Ishikawa (cell line): ENCODE results near the gene TP53I13.

ENCODE experiments used
- CEBPB ChIP-seq: IDR thresholded peaks from 2 replicates; pipeline ENCODE4 v1.6.1; 2012
- CREB1 ChIP-seq: IDR thresholded peaks from 2 replicates; pipeline ENCODE4 v1.6.1; 2012; ENCODE audit warnings: low read depth
- EGR1 ChIP-seq: IDR thresholded peaks from 2 replicates; pipeline ENCODE4 v1.6.1; 2012
- EP300 ChIP-seq: IDR thresholded peaks from 2 replicates; pipeline ENCODE4 v1.6.1; 2012; ENCODE audit warnings: borderline replicate concordance
- FOXM1 ChIP-seq: IDR thresholded peaks from 2 replicates; pipeline ENCODE4 v1.6.1; 2012; ENCODE audit warnings: low read depth, borderline replicate concordance
- NFIC ChIP-seq: IDR thresholded peaks from 2 replicates; pipeline ENCODE4 v1.6.1; 2012
- RAD21 ChIP-seq: IDR thresholded peaks from 2 replicates; pipeline ENCODE4 v1.6.1; 2012; ENCODE audit warnings: low read depth
- TAF1 ChIP-seq: IDR thresholded peaks from 2 replicates; pipeline ENCODE4 v1.6.1; 2012; ENCODE audit warnings: low read depth, mild to moderate bottlenecking
- TCF12 ChIP-seq: IDR thresholded peaks from 2 replicates; pipeline ENCODE4 v1.6.1; 2012; ENCODE audit warnings: low read depth
- TEAD4 ChIP-seq: IDR thresholded peaks from 2 replicates; pipeline ENCODE4 v1.6.1; 2012
- YY1 ChIP-seq: IDR thresholded peaks from 2 replicates; pipeline ENCODE4 v1.6.1; 2012; ENCODE audit warnings: low read depth
- ZBTB7A ChIP-seq: IDR thresholded peaks from 2 replicates; pipeline ENCODE4 v1.6.1; 2012; ENCODE audit warnings: low read depth
- TF ChIP-seq, protein P1 (sequence below): IDR thresholded peaks from 2 replicates; pipeline ENCODE4 v1.6.1; 2012; ENCODE audit warnings: low read depth, mild to moderate bottlenecking
- TF ChIP-seq, protein P2 (sequence below): IDR thresholded peaks from 2 replicates; pipeline ENCODE4 v1.6.1; 2012
- TF ChIP-seq, protein P3 (sequence below): IDR thresholded peaks from 2 replicates; pipeline ENCODE4 v1.6.1; 2012

TP53I13 gene

DNA sequence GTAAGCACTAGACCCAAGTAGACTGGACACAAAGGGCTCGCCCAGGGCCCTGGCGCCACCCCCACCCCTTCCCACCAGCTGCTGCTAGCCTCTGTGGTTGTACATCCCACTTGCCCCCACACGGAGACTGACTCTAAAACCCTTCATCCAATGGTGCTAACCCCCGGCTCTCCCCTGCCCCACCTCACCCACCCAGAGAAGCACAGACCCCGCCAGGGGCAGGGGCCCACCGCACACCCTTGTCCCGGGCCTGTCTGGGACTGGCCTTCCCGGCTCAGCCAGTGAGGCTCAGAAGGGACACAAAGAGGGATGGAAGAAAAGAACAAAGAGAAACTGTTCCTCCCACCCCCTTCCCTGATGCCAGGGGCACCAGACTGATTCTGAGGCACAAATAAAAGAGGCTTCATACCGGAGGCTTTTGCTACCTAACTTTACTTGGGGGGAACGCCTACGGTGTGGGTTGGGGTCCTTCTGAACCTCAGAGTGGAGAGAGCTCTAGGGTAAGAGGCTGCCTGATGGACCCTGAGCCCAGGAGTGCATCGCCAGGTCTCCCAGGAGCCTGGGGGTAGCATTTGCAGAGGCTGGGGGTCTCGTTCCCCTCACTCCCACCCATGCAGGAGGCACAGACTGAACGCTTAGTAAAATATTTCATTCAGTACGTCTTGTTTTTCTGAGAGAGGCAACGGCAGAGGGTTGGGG, 46.0 kb downstream of the TP53I13 start:
- TF ChIP-seq EGR1 (no peak), NFIC (no peak), TEAD4 (no peak), CEBPB (no peak), TCF12 (no peak), RAD21 (no peak), CREB1 (no peak), EP300 (no peak)
- TF ChIP-seq, protein P1, sequence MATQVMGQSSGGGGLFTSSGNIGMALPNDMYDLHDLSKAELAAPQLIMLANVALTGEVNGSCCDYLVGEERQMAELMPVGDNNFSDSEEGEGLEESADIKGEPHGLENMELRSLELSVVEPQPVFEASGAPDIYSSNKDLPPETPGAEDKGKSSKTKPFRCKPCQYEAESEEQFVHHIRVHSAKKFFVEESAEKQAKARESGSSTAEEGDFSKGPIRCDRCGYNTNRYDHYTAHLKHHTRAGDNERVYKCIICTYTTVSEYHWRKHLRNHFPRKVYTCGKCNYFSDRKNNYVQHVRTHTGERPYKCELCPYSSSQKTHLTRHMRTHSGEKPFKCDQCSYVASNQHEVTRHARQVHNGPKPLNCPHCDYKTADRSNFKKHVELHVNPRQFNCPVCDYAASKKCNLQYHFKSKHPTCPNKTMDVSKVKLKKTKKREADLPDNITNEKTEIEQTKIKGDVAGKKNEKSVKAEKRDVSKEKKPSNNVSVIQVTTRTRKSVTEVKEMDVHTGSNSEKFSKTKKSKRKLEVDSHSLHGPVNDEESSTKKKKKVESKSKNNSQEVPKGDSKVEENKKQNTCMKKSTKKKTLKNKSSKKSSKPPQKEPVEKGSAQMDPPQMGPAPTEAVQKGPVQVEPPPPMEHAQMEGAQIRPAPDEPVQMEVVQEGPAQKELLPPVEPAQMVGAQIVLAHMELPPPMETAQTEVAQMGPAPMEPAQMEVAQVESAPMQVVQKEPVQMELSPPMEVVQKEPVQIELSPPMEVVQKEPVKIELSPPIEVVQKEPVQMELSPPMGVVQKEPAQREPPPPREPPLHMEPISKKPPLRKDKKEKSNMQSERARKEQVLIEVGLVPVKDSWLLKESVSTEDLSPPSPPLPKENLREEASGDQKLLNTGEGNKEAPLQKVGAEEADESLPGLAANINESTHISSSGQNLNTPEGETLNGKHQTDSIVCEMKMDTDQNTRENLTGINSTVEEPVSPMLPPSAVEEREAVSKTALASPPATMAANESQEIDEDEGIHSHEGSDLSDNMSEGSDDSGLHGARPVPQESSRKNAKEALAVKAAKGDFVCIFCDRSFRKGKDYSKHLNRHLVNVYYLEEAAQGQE, result no peak

DNA sequence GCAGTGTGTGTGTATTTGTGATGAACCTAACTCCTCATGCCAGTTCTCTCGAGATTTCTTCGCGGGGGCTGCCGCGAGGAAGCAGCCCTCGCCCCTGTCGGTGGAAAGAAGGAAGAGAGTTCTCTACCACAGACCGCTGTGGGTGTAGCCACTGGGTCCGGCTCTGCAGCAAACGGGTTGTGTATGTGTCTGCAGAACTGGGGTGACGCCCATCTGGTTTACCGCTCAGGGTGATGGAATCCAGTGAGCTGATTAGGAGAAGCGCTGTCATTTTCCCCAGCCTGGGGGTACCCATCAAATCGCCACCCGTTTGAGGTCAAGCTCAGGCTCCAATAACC, 46.5 kb downstream of the TP53I13 start:
- TF ChIP-seq CEBPB (no peak), YY1 (no peak), TCF12 (no peak), FOXM1 (no peak), RAD21 (no peak)
- TF ChIP-seq, protein P2, sequence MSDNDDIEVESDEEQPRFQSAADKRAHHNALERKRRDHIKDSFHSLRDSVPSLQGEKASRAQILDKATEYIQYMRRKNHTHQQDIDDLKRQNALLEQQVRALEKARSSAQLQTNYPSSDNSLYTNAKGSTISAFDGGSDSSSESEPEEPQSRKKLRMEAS, result no peak

DNA sequence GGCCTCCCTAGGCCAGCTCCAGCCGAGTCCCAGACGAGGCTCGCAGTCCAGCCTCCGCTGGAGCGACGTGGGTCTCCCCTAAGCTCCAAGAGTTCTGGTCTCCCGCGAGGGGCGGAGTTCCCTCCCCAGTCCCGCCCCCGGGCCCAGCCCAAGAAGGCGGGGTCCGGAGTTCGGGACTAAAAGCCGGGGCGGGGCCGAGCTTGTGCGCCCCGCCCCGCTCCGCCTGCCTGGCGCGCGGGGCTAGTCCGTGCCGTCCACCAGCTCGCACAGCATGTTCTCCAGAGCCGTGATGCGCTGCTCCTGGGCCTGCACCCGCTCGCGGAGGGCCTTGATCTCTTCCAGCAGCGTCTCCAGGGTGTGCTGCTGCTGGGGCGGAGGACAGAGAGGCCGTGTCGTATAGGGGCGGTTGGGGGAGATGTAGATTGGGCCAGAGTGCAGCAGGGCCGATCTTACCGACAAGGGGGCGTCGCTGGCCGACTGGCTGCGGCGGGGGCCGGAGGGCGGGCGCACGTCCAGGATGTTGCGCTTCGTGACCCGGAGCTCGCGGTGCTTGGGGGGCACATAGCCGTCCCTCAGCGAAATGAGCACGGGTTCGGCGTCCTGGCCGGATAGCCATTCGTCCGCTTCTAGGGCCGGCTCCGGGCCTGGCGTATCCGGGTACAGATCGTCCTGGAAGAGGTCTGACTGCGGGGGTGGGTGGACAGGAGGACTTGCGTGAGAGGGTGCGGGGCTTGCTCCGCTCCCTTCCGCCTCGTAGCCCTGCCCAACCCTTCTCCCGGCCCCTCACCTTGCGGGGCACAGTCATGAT, 47.2 kb downstream of the TP53I13 start:
- TF ChIP-seq ZBTB7A (no peak), YY1 (no peak)
- TF ChIP-seq, protein P2, result peak; percentile 88

DNA sequence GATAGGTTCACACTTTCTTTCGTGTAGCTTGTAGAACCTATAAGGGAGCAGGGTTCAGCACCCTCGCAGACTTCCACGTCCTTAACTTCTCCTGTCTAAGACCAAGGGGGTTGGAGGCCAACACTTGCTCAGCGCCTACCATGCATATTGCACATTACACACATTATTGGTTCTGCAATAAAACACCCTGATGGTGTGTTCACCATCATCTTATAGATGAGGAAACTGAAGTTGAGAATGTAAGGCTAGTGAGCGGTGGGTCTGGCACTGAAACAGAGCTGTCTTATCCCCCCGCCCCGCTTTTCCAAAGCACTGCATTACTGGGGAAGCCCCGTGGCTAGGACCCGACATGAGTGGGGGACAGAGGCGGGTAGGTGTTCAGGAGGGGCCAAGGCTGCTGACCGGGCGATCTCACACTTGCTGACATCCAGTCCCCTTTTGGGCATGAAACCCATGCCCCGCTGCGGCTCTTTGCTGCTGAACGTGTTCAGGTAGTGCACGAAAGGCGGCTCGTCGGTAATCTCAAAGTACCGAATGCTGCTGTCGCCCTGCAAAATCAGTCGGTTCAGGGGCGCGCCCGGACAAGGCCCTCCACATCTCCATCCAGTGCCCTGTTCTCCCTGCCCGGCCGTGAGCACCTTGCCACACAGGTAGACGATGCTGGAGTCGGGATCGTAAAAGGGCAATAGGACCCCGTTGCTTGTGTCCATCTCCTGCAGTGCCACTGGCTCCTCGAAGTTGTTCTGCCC, 48.0 kb downstream of the TP53I13 start:
- TF ChIP-seq TEAD4 (no peak), CEBPB (no peak), EGR1 (no peak), NFIC (no peak), CREB1 (no peak), EP300 (no peak), FOXM1 (no peak), TCF12 (no peak), ZBTB7A (no peak), TAF1 (no peak), YY1 (no peak), RAD21 (no peak)
- TF ChIP-seq, protein P2, result no peak
- TF ChIP-seq, protein P1, result no peak
- TF ChIP-seq, protein P3, sequence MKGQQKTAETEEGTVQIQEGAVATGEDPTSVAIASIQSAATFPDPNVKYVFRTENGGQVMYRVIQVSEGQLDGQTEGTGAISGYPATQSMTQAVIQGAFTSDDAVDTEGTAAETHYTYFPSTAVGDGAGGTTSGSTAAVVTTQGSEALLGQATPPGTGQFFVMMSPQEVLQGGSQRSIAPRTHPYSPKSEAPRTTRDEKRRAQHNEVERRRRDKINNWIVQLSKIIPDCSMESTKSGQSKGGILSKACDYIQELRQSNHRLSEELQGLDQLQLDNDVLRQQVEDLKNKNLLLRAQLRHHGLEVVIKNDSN, result no peak

DNA sequence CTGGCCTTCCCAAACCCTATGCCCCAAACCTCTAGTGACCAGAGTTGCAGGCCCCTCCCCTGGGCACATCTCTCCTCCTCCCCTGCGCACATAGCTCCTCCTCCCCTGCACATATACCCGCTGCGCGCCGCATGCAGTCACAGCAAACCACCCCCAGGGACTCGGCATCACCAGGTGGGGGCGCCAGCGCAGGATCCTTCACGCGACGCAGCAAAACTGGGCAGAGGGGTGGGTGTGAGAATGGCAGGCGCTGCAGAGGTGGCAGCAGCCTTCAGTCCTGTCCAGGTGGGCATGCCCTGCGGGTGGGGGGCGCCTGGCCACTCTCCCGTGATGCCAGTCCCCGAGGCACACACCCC, 48.6 kb downstream of the TP53I13 start:
- TF ChIP-seq NFIC (no peak), RAD21 (peak; percentile 60), TEAD4 (no peak), ZBTB7A (no peak), EGR1 (no peak), EP300 (no peak), TAF1 (no peak), TCF12 (no peak), YY1 (no peak), CREB1 (no peak), FOXM1 (no peak)
- TF ChIP-seq, protein P3, result no peak
- TF ChIP-seq, protein P2, result peak; percentile 70
